PFSK-1 (cell line): ENCODE results near the gene TTLL6. TPM values are rescaled to one million over a fixed set of nuclear protein-coding genes. Genes with fewer than 3 reads are reported as not detected.

Experiments
- FOXP2 ChIP-seq: optimal IDR thresholded peaks from 2 replicates; pipeline ENCODE3; 2011; ENCODE audit warnings: borderline replicate concordance, control low read depth, inconsistent platforms; ENCODE audit not compliant: insufficient read depth; ENCODE audit errors: extremely low read length, extremely low read depth
- POLR2AphosphoS5 ChIP-seq: IDR thresholded peaks from 2 replicates; pipeline ENCODE4 v1.6.1; 2012; ENCODE audit warnings: low read depth, mild to moderate bottlenecking, control low read depth, low read length, moderate library complexity
- SIN3A ChIP-seq: IDR thresholded peaks from 2 replicates; pipeline ENCODE4 v1.6.1; 2012; ENCODE audit warnings: mild to moderate bottlenecking, low read length, moderate library complexity, borderline replicate concordance; ENCODE audit not compliant: insufficient read depth
- TAF1 ChIP-seq: IDR thresholded peaks from 2 replicates; pipeline ENCODE4 v1.6.1; 2012; ENCODE audit warnings: low read length, control low read depth, borderline replicate concordance; ENCODE audit not compliant: insufficient read depth
- polyA plus RNA-seq: library from polyadenylated mRNA; unstranded; fragments of >200 nt; gene quantifications from one replicate; pipeline ENCODE4 v1.2.1, GENCODE V29; 2012; ENCODE audit warnings: low read depth, missing spikeins; ENCODE audit not compliant: insufficient read length
- TF ChIP-seq, protein P1 (sequence below), 2 experiments: IDR thresholded peaks; 2 replicates each; pipeline versions ENCODE4 v1.6.1 to v1.8.0; 2011 to 2012; ENCODE audit warnings: low read depth in 2 of 2, low read length in 2 of 2, control low read depth in 1 of 2, inconsistent platforms in 1 of 2, mild to moderate bottlenecking in 1 of 2, moderate library complexity in 1 of 2; ENCODE audit not compliant: insufficient read depth in 1 of 2

Gene TTLL6
- not detected for polyA plus RNA-seq

DNA sequence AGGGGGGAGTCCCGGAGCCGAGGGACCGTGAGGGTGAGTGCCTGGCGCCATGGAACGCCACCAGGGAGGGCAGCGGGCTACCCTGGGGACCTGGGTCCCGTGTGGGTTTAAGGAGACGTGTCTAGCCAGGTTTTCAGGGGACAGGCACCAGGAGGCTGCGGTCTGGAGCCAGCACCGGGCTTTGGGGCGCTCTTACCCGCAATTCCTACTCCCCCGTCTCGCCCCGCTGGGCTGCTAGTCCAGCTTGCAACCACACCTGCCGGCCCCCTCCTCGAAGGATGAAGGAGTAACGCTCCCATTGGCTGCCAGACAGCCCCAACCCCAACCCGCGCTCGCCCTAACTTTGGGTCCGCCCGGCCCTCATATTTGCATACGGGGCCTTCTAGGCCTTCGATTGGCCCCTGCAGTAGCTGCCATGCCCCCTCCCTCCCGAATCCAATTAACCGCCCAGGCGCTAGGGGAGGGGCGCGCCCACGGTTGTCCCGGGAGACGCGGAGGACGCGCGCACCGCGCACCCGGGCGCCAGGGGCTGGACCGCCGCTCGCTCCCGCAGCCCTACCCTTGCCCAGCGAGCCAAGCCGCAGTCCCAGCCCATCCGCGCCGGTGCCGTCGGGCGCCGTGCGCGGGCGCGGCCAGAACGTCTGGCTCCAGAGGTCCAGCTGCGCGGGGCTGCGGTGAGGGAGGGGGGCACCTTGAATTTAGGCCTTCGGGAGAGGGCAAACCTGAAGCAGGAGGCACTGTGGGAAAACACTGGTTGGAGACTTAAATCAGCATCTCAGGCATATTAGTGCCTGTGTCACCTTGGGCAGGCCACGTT, at the start of gene TTLL6:
TSS of gene TTLL6 (minus strand) at position 456 of the 817 bp plus-strand sequence. CDS start at position 299, 157 bp downstream.
- TF ChIP-seq SIN3A: no peak
- no peak for TF ChIP-seq POLR2AphosphoS5
- no peak for TF ChIP-seq TAF1
- no peak for TF ChIP-seq FOXP2
- TF ChIP-seq, protein P1, sequence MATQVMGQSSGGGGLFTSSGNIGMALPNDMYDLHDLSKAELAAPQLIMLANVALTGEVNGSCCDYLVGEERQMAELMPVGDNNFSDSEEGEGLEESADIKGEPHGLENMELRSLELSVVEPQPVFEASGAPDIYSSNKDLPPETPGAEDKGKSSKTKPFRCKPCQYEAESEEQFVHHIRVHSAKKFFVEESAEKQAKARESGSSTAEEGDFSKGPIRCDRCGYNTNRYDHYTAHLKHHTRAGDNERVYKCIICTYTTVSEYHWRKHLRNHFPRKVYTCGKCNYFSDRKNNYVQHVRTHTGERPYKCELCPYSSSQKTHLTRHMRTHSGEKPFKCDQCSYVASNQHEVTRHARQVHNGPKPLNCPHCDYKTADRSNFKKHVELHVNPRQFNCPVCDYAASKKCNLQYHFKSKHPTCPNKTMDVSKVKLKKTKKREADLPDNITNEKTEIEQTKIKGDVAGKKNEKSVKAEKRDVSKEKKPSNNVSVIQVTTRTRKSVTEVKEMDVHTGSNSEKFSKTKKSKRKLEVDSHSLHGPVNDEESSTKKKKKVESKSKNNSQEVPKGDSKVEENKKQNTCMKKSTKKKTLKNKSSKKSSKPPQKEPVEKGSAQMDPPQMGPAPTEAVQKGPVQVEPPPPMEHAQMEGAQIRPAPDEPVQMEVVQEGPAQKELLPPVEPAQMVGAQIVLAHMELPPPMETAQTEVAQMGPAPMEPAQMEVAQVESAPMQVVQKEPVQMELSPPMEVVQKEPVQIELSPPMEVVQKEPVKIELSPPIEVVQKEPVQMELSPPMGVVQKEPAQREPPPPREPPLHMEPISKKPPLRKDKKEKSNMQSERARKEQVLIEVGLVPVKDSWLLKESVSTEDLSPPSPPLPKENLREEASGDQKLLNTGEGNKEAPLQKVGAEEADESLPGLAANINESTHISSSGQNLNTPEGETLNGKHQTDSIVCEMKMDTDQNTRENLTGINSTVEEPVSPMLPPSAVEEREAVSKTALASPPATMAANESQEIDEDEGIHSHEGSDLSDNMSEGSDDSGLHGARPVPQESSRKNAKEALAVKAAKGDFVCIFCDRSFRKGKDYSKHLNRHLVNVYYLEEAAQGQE (IDR thresholded peaks at IDR 0.05; ENCODE audit: insufficient read depth in 1 of 2, low read depth in 2 of 2, low read length in 2 of 2): no peak

DNA sequence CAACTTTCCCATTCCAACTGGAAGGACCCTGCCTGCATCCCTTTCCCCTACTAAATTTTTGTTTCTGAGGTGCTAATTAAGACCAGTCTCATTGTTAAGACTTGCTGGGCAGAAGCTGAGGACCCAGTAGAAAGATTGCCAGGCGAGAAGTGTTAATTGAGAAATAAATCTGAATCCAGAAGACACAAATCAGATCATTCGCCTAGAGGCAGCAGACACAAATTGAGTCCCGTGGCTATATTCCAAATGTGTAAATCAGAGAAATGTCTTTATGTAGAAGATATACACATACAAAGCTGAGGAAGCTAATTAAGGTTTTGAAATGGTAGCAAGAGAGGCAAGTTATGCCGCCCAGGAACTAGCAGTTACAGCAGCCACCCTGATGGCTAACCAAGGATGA, 43.4 kb upstream of the TTLL6 start:
- TF ChIP-seq POLR2AphosphoS5 (no peak), TAF1 (no peak), SIN3A (no peak), FOXP2 (no peak)
- TF ChIP-seq, protein P1 (IDR thresholded peaks at IDR 0.05; ENCODE audit: insufficient read depth in 1 of 2, low read depth in 2 of 2, low read length in 2 of 2): no peak

DNA sequence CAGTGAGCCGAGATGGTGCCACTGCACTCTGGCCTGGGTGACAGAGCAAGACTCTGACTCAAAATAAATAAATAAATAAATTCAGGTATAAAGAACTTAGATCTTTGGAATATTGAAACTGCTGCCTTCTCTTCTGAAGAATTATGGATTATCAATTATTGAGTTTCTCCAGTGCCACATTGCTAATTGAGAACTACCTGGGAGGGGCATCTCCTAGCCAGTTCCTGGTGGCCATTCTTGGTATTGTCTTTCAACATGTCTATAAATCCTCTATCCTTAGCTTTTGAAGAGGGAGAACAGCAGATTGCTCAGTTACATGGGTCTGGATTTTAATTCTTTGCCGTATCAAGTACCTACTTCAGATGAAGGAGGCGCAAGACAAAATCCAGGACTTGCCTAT, 43.0 kb upstream of the TTLL6 start:
- TF ChIP-seq FOXP2: no peak
- no peak for TF ChIP-seq TAF1
- no peak for TF ChIP-seq SIN3A
- TF ChIP-seq, protein P1 (IDR thresholded peaks at IDR 0.05; ENCODE audit: insufficient read depth in 1 of 2, low read depth in 2 of 2, low read length in 2 of 2): no peak
- no peak for TF ChIP-seq POLR2AphosphoS5

DNA sequence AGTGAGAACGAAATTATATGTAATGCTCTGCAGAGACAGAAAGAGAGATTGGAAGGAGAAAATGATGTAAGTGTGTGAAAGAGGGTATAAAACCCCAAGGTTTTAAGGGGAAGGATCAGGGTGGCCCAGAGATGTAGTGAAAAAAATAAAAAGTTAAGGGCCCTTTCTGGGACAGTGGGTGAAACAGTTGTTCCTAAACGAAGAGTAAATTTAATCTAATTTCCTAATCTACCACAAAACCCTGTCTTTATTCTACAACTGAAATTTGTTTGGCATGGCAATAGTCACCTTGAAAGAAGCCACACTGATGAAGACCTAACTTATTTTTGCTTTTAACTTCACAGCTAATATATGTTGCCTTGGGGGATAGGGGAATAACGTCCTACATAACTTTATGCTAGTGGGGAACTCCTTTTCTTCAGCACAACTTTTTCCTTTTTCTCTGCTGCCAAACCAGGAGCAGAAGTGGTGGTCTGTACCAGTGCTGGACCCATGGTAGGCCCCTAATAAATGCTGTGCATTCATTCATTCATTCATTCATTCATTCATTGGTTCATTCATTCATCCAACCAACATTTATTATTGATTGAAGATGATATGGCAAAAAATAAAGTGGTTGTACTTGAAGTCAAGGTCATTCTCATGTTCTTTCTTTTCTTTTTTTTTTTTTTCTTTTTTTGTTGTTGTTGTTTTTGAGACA, 39.2 kb upstream of the TTLL6 start:
- TF ChIP-seq POLR2AphosphoS5: no peak
- no peak for TF ChIP-seq FOXP2
- TF ChIP-seq SIN3A: no peak
- TF ChIP-seq TAF1: no peak
- TF ChIP-seq, protein P1 (IDR thresholded peaks at IDR 0.05; ENCODE audit: insufficient read depth in 1 of 2, low read depth in 2 of 2, low read length in 2 of 2): no peak
